Measurements from ENCODE around the gene TES.
"Not testable (repeated sequence)": the region's sequence is repeated elsewhere in the genome, so short reads cannot be mapped to it uniquely, and the experiment has no call there.

The TES gene

DNA sequence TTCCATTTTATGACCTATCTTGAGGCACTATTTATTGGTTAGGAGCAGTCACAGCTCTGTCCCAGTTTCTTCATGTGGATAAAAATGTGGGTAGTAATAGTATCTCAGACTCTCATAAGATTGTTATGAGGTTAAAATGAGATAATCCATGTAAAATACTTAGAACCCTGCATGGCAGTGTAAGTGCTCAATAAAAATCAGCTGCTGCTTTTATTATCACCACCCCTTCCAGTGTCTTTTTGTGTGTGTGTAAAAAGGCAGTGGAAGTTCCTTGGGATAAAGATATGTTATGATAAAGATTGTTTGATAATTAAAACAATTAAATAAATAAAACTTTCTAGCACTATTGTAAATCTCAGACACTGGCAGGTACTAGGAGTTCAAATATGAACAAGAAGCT is 15.5 kb downstream of the TES start:
- no peak for DNase-seq

DNA sequence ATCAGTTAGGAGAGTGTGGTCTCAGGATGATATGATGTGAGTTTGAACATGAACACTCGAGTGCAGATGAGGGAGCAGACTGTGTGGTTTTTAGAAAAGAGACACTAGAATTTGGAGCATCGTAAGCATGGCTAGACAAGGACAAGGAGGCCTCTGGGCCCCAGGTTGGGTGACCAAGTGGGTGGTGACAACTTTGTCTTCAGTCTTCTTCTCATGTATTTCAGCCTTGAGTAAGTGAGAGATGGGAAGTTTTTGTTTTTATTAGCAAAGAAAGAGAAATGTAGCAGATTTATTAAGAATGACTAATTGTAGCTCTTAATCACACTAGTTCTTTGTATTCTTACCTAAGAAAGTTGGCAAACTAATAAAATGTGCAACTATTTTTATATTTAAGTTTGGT is 16.3 kb downstream of the TES start:
- no peak for DNase-seq

DNA sequence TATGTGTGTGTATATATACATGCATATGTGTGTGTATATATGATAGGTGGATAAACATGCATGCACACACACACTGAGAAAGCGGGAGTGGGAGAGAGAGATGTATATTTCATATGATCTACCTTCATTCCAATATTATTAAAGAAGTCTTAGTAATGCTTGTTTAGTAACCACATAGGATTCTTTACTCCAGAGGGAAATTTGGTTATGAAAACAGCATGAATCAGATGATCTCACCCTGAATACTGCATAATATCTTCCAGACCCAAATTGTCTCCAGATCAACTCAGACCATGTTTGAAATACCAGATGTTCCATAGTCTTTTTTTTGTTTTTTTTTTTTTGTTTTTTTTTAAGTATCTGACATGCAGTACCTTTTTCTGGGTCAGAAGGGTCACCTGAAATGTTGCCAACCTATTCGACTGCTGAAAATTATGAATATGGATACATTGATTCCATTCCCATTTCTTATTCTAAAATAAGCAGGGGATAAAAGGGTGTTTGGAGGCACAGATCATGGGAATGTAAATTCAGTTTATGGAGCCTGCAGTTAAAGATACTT is 17.4 kb downstream of the TES start:
- peak; percentile 68 for DNase-seq

DNA sequence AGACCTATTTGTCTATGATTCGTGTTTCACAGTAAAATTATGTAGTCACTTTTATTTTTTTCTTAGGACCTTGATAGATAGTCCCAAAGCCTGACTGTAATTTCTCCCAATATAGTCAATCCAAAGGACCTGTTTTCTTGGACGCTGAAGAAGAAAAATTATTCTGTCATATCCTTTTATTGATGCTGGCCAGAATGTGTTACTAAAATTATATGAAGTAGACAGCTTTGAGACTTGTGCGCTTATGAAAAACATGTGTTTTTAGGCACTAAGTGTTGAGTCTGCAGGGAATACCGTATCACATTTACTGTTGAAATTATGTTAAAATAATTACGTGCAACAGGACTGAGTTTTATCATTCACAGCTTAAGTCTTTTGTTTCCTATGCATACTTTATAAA is 17.9 kb downstream of the TES start:
- DNase-seq = no peak

DNA sequence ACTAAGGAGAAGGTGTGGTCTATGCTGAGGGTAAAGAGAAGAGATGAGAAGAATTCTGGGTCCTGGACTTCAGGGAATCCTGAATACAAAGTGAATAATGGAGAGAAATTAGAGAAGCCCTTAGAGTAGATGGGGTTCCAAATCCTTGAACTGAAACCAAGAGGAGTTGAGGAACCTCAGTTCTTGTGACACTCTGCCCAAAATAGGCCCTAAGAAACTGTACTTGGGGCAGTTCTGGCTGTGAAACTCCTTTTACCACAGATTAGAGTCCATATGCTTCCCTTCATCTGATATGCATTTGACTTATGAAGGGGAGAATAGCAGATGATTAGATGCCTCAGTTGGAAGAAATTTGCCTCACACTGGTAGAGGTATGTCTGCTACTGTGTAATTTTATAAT is 19.0 kb downstream of the TES start:
- DNase-seq = no peak

DNA sequence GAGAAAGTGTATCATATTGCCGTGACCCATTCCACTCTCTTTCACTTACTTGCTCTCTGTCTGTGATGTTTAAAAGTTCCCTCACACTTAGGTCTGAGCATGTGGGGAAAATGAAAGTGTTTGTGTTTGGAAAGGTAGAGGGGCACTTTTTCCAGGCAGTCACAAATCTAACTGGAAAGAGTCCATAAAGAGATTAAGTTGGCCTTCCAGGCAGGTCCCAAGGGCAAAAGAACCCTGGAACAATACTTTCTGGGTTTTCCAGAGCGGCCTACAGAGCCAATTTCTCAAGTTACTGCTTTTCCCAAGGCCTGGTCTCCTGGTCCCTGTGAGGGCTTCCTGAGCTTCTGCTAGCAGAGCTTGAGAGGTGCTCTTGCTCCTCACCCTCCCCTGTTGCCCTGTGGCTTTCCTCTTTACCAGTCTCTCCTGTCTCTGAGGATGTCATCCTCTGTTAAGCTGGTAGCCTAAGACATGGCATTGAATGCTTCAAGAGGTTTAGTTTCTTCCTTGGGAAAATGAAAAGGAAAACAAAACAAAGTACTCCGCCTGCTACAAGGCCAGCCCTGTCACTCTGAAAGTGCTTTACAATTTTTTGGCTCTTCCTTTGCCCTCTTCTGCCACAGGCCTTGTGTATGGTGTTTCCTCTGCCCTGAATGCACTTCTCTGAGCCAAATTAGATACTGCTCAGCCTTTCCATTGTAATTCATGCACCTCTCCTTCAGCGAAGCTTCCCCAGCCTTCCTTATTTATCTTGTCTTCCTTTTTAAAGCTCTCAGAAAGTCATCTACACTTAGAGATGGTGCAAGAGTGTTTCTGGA is 20.1 kb downstream of the TES start:
- no peak for DNase-seq

DNA sequence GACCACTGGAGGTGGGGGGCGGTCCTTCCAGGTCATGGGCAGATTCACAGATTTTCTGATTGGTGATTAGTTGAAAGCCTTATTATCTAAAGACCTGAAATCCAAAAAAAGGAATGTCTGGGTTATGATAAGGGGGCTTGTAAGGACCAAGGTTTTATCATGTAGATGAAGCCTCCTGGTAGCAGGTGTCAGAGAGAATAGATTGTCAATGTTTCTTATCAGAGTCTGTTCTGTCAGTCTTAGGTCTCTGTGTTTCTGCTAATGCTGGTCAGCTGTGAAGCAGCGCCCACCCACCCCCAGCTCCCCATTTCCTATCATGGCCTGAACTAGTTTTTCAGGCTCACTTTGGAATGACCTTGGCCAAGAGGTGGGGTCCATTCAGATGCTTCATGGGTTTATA is 21.2 kb downstream of the TES start:
- DNase-seq = no peak

DNA sequence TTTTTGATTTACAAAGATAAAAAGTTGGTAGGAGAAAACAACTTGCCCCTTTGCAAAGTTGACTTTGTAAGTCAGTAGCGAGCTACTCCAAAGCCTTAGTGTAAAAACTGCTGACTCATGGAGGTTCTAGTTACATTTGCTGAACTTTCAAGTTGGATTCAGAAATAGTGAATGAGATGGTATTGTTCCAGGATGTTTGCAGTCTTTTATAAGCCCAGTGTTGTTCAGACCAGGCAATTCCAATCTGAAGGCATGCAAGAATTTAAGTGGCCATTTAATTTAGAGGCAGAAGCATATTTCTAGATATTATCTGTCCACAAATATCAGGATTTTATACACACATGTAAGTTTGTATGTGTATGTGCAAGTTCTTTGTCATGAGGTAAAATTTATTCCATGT is 21.6 kb downstream of the TES start:
- DNase-seq = peak; percentile 16

DNA sequence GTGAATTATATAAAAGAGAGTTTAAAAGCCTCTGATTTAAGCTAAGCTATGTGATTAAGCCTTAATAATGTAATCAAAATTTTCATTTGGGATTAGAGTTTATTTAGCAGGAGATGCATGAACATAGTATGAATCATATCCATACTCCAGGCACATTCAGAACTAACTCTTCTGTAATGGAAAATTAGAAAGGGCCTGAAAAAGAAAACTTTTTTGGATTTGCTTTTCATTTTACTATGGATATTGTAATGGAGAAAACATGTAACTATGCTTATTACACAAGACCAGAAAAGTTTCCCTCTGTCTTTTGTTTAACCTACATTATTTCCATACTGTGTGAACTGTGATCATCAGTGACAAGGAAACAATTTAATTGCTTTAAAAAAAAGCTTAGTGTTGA is 22.0 kb downstream of the TES start:
- DNase-seq = no peak

DNA sequence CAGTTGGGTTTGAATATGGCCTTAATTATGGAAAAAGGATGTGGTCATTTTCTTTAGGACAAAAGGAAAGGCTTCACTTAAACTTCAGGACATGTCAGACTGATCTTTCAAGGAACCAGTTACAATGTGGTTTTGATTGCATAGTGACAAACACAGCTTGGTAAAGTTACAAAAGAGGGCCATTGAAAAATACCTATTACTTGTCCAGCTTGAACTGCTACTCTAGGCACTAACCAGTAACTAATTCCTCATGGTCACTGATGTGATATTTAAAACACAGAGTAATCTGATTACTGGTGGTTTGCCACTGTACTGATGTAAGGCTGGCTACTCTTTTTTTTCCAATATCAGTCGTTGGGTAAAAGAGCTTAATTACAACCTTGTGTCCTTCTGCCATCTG is 22.6 kb downstream of the TES start:
- no peak for DNase-seq

DNA sequence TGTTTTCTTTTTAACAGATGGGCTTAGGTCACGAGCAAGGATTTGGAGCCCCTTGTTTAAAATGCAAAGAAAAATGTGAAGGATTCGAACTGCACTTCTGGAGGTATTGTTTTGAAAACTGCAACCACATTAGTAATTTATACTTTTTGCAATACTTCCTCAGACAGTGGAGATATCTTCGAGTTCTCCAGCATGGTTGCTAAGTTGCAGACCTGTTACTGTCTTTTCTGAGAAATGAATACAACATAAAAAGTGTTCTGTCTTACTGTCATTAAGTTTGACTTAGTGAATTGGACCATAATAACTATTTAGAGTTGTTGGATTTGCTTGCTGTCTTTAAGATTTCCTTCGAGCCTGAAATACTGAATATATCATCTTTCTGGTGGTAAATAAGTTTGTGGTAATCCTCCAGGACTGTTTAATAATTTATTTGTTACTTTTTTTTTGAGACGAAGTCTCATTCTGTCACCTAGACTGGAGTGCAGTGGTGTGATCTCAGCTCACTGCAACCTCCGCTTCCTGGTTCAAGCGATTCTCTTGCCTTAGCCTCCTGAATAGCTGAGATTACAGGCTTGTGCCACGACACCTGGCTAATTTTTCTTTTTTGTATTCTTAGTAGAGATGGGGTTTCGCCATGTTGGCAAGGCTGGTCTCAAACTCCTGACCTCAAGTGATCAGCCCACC is 24.3 kb downstream of the TES start:
- no peak for DNase-seq

DNA sequence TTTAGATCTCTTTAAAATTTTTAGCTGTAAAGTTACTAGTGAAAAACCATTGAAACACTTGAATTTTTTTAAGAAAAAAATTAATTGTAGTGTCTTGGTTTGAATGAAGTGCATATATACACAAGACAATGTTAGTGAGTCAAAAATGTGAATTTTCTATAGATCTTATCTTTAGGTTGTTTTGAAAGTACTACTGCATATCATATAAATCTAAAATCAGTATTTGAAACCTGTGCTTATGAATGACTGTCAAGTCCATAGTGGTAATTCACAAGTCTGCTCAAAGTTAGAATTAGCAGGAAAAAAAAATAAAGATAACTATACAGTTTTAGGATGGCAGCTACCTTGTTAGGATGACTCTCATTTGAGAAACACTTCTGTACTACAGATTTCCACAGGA is 25.0 kb downstream of the TES start:
- no peak for DNase-seq

DNA sequence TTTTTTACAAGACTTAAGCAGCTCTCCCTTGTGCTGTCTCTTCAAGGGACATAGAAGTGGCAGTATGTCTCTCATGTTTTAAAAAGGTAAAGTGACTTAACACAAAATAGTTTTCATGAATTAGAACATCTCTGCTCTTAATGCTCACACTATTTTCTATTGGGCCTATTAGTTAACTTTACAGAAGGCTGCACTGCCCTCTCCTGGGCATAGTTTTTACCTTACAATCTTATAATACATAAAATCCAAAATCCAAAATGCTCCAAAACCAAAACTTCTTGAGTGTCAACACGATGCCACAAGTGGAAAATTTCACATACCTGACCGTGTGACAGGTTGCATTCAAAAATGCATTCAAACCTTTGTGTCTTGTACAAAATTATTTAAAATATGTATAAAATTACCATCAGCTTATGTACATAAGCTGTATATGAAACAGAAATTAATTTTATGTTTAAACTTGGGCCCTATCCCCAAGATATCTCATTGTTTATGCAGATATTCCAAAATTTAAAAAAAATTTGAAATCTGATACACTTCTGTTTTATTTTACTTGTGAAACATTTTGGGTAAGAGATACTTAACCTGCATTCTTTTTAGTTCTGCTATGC is 25.8 kb downstream of the TES start:
- peak; percentile 45 for DNase-seq

DNA sequence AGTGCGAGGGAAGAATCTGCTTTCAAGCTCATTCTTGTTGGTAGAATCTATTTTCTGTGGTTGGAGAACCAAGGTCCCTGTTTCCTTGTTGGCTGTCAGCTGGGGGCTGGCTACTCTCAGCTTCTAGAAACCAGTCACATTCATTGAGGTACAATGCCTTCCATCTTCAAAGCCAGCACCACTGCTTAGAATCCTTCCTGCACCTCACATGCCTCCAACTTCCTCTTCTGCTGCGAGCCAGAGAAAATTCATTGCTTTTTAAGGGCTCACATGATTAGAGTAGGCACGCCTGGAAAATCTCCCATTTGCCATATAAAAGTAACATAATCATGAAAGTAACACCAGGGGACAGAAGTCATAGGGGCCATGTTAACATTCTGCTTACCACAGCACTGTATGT is 28.7 kb downstream of the TES start:
- no peak for DNase-seq

DNA sequence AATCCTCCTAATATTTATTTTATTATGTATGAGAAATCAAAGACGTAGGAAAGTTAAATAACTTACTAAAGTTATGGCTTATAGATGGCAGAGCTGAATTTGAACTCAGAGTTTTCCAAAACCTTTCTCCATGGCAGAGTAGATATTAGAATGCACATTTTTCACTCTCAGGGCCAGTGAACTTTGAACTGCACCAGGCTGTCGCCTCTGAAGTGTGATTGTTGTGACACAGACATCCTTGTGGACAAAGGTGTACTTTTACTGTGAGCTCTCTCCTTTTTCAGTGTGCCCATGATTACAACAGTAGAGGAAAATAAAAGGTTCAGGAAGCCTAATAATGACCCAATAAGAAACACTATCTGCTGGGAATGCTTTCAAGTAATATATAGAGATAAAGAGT is 29.1 kb downstream of the TES start:
- DNase-seq = no peak

DNA sequence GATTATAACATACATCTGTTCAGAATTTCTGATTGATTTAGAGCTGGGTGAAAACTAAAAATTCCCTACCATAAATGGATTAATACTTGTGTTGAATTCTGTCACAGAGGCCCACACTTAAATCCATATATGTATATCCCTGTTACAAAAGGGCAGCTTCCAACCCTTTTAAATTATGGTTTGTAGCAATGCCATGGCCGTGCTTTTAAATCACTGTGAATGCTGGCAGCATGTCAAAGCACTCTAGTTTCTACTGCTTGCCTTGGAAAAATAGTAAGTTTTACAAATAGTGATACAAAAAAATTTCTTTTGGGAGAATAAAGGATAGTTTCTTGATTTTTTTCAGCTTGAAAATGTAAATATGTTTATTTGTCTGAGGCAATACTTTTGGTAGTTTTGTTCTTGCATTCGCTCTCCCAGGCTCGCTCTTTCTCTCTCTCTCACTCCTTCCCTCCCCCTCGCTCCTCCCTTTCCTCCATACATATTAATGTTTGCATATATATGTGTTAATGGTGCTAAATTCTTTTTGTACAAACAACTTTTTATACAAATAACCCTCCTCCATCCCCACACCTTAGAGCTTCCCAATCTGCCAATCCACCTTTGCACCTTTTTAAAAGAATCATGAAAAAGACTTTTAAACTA is 29.8 kb downstream of the TES start:
- DNase-seq = no peak

DNA sequence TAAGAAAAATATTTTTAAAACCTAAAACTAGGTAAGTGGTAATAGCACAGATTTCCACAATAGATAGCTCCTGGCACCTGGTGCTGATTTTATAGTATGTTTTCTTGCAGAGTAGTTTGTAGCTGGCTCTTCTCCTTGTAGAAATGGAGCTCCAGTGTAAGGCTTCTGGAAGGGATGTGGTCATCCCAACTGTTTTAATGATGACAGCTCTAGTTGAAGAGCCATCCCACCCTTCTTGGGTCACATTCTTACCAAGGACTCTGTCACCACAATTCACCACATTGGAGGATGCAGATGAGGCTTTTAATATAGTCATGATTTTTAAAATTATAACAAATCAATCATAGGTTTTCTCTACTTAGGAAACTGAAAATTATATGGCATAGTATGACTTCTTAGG is 31.0 kb downstream of the TES start:
- no peak for DNase-seq

DNA sequence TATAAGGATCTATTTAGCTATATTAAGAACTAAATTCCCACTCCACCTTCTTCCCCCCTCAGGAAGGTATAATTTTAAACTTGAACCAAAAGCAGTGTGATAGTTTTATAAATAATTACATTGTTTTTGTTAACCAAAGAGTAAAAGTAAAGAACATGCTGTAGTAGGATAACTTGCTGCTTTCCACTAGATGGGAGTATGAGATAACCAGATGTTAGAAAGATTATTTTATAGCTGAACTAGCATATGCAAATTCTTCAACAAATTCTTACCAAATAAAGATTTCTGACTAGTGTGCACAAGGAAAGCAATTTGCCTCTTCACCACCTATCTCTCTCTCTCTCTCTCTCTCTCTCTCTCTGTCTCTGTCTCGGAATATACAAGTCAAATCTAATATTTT is 31.8 kb downstream of the TES start:
- no peak for DNase-seq

DNA sequence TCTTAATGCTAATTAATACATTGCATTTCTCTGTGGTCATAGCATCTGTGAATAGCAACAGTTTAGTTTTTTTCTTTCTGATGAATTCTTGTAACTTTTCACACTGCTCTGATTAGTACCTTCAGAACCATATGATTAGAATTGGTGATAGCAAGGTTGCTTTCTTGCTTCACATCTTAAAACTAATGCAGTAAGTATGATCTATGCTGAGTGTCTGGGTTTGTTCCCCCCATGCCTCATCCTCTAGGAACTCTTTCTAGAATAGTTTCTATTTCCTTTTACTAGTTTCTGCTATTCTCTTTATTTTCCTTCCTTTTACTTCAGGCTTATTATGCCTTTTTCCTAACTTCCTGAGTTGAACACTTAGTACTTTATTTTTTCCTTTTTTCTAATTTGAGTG is 32.4 kb downstream of the TES start:
- DNase-seq = no peak

DNA sequence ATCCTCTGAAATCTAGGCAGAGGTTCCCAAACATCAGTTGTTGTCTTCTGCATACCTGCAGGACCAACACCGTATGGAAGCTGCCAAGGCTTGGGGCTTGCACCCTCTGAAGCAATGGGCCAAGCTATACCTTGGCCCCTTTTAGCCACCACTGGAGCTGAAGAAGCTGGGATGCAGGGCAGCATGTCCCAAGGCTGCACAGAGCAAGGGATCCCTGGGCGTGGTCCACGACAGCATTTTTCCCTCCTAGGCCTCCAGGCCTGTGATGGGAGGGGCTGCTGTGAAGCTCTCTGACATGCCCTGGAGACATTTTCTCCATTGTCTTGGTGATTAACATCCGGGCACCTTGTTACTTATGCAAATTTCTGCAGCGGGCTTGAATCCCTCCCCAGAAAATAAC is 34.5 kb downstream of the TES start:
- not testable (repeated sequence) for DNase-seq

DNA sequence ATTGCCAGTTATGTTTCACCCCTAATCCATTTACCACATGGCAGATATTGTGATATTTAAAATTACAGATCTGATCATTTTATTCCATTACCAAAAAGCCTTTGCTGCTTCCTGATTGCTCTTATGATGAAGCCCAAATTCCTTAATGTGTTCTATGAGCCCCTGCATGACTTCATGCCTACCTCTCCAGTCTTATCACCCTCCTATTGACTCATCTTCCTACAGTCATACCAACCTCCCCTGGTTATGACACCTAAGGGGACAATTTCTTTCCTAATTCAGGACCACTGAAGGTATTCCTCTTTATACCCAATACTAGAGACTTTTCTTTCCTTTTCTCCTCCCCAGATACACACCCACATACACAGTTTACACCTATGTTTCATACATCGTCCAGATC is 36.0 kb downstream of the TES start:
- DNase-seq = no peak

DNA sequence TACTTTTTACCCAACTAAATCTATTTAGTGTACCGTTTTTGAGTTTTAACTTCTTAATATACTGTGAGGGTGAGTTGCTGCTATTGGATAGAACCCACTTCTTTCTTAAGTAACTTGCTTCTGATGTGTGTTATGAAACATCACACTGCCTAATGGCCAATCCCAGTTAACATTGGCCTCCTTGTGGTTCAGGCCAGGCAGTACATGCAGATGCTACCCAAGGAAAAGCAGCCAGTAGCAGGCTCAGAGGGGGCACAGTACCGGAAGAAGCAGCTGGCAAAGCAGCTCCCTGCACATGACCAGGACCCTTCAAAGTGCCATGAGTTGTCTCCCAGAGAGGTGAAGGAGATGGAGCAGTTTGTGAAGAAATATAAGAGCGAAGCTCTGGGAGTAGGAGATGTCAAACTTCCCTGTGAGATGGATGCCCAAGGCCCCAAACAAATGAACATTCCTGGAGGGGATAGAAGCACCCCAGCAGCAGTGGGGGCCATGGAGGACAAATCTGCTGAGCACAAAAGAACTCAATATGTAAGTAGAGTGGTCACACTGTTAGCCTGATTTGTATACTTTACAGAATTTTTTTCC is 39.7 kb downstream of the TES start:
- no peak for DNase-seq

DNA sequence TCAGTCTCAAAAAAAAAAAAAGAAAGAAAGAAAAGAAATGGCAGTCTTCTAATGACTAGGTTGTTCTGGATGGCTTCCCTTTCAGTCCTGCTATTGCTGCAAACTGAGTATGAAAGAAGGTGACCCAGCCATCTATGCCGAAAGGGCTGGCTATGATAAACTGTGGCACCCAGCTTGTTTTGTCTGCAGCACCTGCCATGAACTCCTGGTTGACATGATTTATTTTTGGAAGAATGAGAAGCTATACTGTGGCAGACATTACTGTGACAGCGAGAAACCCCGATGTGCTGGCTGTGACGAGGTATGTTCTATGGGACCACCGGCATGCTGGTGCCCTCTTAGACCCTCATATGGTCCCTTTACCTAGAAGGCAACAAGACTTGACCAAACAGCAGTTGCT is 41.3 kb downstream of the TES start:
- DNase-seq = no peak

All from amniotic stem cell (primary cell).